BE2C (cell line): Measurements from ENCODE around the gene STARD9.

Source experiments
- DNase-seq: peaks from one replicate; pipeline ENCODE4 v3.0.0-alpha.2; 2020
- H3K27me3 ChIP-seq: fragments of 250-450 bp; sonication (Bioruptor Pico); 2 replicates; pipeline ENCODE4 v1.5.1; 2020; ENCODE audit warnings: mild to moderate bottlenecking
- H3K36me3 ChIP-seq: fragments of 250-450 bp; sonication (Bioruptor Pico); 2 replicates; pipeline ENCODE4 v1.5.1; 2020; ENCODE audit warnings: mild to moderate bottlenecking
- H3K4me1 ChIP-seq: fragments of 250-450 bp; sonication (Bioruptor Pico); 2 replicates; pipeline ENCODE4 v1.5.1; 2020
- H3K4me3 ChIP-seq: 2 replicates; pipeline ENCODE4 v1.5.1; 2011; ENCODE audit warnings: low read depth, low read length
- H3K9me3 ChIP-seq: fragments of 250-450 bp; sonication (Bioruptor Pico); 2 replicates; pipeline ENCODE4 v1.5.1; 2020
- TF ChIP-seq, protein P1 (sequence below): IDR thresholded peaks from 2 replicates; pipeline ENCODE4 v1.5.1; 2012; ENCODE audit warnings: mild to moderate bottlenecking, low read depth, low read length

The STARD9 gene

DNA sequence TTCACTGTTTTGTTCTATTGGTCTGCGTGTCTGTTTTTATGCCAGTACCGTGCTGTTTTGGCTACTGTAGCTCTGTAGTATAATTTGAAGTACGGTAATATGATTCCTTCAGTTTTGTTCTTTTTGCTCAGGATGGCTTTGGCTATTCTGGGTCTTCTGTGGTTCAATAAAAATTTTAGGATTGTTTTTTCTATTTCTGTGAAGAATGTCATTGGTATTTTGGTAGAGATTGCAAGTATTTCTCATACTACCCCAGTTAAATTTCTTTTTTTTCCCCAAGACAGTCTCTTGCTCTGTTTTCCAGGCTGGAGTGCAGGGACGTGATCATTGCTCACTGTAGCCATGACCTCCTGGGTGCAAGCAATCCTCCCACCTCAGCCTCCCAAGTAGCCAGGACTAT lies 53.4 kb downstream of the STARD9 start:
- DNase-seq, result no peak
- H3K4me1 ChIP-seq, result no peaks in the 10 kb centered on the region

DNA sequence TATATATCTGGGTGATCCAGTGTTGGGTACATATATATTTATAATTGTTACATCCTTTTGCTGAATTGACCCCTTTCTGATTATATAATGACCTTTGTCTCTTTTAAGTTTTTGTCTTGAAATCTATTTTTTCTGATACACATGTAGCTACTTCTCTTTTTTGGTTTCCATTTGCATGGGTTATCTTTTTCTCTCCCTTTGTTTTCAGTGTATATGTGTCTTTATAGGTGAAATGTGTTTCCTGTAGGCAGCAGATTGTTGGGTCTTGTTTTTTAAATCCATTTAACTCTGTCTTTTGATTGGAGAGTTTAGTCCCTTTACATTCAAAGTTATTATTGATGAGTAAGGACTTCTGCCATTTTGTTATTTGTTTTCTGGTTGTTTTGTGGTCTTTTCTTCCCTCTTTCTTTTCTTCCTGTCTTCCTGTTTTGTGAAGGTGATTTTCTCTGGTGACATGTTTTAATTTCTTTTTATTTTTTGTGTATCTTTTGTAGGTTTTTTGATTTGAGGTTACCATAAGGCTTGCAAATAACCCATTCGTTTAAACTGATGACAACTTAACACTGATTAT lies 56.8 kb downstream of the STARD9 start:
- no peaks in the 10 kb centered on the region for H3K4me1 ChIP-seq
- H3K27me3 ChIP-seq, result no peaks in the 10 kb centered on the region
- no peaks in the 10 kb centered on the region for H3K9me3 ChIP-seq
- no peak overlapping the region for H3K4me3 ChIP-seq
- peaks cover 7% of the 10 kb centered on the region for H3K36me3 ChIP-seq
- DNase-seq, result no peak
- TF ChIP-seq, protein P1, sequence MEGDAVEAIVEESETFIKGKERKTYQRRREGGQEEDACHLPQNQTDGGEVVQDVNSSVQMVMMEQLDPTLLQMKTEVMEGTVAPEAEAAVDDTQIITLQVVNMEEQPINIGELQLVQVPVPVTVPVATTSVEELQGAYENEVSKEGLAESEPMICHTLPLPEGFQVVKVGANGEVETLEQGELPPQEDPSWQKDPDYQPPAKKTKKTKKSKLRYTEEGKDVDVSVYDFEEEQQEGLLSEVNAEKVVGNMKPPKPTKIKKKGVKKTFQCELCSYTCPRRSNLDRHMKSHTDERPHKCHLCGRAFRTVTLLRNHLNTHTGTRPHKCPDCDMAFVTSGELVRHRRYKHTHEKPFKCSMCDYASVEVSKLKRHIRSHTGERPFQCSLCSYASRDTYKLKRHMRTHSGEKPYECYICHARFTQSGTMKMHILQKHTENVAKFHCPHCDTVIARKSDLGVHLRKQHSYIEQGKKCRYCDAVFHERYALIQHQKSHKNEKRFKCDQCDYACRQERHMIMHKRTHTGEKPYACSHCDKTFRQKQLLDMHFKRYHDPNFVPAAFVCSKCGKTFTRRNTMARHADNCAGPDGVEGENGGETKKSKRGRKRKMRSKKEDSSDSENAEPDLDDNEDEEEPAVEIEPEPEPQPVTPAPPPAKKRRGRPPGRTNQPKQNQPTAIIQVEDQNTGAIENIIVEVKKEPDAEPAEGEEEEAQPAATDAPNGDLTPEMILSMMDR, result no peak

More for the DNA sequence above, 53.4 kb downstream of the STARD9 start:
- TF ChIP-seq, protein P1, result no peak
- Histone ChIP-seq H3K27me3 (no peaks in the 10 kb centered on the region), H3K36me3 (no peaks in the 10 kb centered on the region), H3K4me3 (no peak overlapping the region), H3K9me3 (no peaks in the 10 kb centered on the region)

DNA sequence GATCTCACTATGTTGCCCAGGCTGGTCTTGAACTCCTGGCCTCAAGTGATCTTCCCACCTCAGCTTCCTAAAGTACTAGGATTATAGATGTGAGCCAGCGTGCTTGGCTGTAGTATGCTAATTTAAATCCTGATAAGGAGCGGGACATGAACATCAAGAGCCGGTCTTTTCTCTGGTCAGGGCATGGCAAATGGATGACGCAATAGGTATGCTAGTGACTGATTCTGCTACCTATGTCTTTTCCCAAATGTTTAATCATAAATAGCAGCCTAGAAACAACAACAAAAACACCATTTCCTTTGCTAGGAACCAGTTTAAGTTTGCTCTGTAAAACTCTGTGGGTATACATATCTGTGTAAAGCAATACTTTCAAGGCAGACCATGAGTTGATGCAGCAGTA lies 64.7 kb downstream of the STARD9 start:
- Histone ChIP-seq H3K9me3 (no peaks in the 10 kb centered on the region; the same call in 1 of the 2 replicates), H3K27me3 (no peaks in the 10 kb centered on the region), H3K36me3 (peaks cover 27% of the 10 kb centered on the region), H3K4me3 (no peak overlapping the region), H3K4me1 (no peaks in the 10 kb centered on the region)
- no peak for DNase-seq
- TF ChIP-seq, protein P1, result no peak

DNA sequence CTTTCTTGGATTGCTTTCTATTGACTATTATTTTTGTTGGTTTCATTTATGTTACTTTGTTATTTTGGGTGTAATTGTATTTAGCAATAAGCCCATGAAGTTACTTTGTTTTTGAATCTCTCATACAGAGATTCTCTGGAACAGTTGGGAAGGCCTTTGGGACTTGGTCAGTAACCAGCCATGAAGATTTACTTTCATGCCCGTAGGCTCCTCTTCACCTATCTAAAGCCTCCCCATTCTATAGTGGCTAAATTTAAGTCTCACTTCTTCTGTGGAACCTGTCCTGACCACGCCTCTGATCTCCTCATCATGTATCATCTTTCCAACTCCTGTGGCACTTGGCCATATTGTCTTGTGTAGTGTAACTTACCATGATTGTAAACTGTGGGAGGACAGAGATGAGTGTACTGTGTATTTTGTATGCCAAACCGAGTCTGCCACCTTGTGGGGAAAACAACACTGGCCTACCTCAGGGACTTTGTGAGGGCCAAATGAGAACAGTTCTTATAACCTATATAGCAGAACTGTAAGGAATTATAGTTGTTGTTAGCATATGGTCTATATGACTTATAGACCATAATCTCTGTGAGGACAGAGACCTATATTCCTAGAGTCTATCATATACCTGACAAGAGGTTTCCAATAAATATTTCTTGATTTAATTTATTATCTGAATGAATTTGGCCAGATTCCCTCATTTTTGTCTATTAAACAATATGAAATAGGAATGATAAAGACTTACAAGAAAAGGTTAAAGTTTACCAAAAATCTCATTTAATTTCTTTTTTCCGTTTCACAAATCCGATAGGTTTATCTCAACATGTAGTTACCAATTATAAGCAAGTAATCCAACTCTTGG lies 75.0 kb downstream of the STARD9 start:
- no peaks in the 10 kb centered on the region for H3K9me3 ChIP-seq
- peak; percentile 67 for DNase-seq
- no peaks in the 10 kb centered on the region for H3K27me3 ChIP-seq
- H3K4me3 ChIP-seq, result no peak overlapping the region
- H3K4me1 ChIP-seq, result peaks cover 3% of the 10 kb centered on the region; the same call in 1 of the 2 replicates
- H3K36me3 ChIP-seq, result no peaks in the 10 kb centered on the region; the same call in 1 of the 2 replicates
- TF ChIP-seq, protein P1, result peak; percentile 89

DNA sequence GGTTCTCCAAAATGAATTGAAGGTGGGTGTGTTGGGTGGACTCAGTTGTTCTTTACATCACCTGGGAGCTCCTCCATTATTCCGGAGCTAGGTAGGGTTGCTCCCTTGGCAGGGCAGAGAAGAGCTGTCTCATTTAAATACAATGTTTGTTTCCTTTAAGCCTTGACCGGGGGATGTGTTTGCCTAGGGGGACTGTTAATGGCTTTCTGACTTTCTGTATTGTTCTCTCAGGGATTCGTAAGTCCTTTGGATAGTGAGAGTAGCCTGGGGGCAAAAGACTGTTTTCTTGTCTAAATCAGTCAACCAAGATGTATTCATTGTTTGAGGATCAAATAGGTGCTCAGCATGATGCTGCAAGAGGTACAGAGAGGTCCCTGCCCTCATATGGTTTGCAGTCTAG lies 90.4 kb downstream of the STARD9 start:
- H3K4me1 ChIP-seq, result no peaks in the 10 kb centered on the region
- H3K27me3 ChIP-seq, result no peaks in the 10 kb centered on the region
- H3K4me3 ChIP-seq, result no peak overlapping the region
- TF ChIP-seq, protein P1, result no peak
- DNase-seq, result no peak
- peaks cover 4% of the 10 kb centered on the region for H3K36me3 ChIP-seq
- no peaks in the 10 kb centered on the region for H3K9me3 ChIP-seq

DNA sequence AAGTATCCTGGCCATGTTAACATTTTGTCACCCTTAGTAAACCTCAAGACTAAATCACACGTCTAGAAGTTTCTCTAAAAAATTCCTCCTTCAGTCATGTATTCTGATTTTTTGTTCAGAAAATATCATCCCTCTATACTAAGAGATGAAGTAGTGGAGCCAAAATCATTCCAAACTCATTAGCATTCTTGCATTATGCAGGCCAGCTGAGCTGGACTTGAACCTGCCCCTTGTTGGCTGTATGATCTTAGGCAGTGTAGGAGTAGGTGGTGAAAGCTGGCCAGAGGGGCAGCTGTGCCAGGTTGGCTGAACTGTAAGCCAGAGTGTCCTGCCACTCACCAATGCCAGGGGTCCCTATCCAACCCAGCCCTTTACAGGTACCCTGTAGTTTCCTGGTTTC lies 92.4 kb downstream of the STARD9 start:
- no peaks in the 10 kb centered on the region for H3K9me3 ChIP-seq
- no peak overlapping the region for H3K4me3 ChIP-seq
- no peaks in the 10 kb centered on the region for H3K27me3 ChIP-seq
- TF ChIP-seq, protein P1, result no peak
- no peak for DNase-seq
- H3K4me1 ChIP-seq, result no peaks in the 10 kb centered on the region
- H3K36me3 ChIP-seq, result peaks cover 4% of the 10 kb centered on the region
